Uterus (tissue), 4 donors: ENCODE data around the gene UBXN4. TPM values are rescaled to one million over a fixed set of nuclear protein-coding genes. Genes with fewer than 3 reads are reported as not detected.

Experiments
- DNase-seq, 2 donors: peaks; one replicate each; pipeline ENCODE4 v3.0.0-alpha.2; 2019 to 2020
- H3K27ac ChIP-seq, 2 donors: fragments of 200-600 bp; sonication (generic); 1 replicate in 1 of 2; 2 replicates in 1 of 2; pipeline ENCODE4 v1.5.1; 2016 to 2018
- H3K27me3 ChIP-seq, 2 donors: fragments of 200-600 bp; sonication (generic); one replicate each; pipeline ENCODE4 v1.5.1; 2018 to 2019; ENCODE audit warnings: control low read depth in 1 of 2
- H3K36me3 ChIP-seq, 2 donors: fragments of 200-600 bp; sonication (generic); one replicate each; pipeline ENCODE4 v1.5.1; 2019; ENCODE audit warnings: control low read depth in 1 of 2
- H3K4me1 ChIP-seq, 2 donors: fragments of 200-600 bp; sonication (generic); one replicate each; pipeline ENCODE4 v1.5.1; 2018 to 2019; ENCODE audit warnings: control low read depth in 1 of 2
- H3K4me3 ChIP-seq, 2 donors: fragments of 200-600 bp; sonication (generic); 1 replicate in 1 of 2; 2 replicates in 1 of 2; pipeline ENCODE4 v1.5.1; 2018 to 2019; ENCODE audit warnings: mild to moderate bottlenecking in 1 of 2
- H3K9me3 ChIP-seq, 2 donors: fragments of 200-600 bp; sonication (generic); one replicate each; pipeline ENCODE4 v1.5.1; 2019; ENCODE audit warnings: control low read depth in 1 of 2
- POLR2A ChIP-seq, 2 donors: fragments of 450-650 bp; IDR thresholded peaks; one replicate each; pipeline ENCODE4 v1.6.1; 2016; ENCODE audit warnings: antibody characterized with exemption in 2 of 2, mild to moderate bottlenecking in 1 of 2, moderate library complexity in 1 of 2
- intact Hi-C: fragments of 100-400 bp; cut with DNase I; formaldehyde crosslinking; loops from one replicate; pipeline ENCODE4 v1.15.1; 2023; ENCODE audit warnings: low total_unique reads
- small RNA-seq: library from RNA; depleted of rRNA; stranded (forward); fragments of <200 nt; gene quantifications from one replicate; pipeline ENCODE3, GENCODE V24; 2016
- total RNA-seq, 4 donors: library from RNA; depleted of rRNA in 3 of 4; stranded (reverse); fragments of >200 nt in 3 of 4; gene quantifications; one replicate each; pipeline versions ENCODE4 v1.1.0 to v1.2.4, GENCODE V29; 2014 to 2023
- TF ChIP-seq, protein P1 (sequence below), 4 experiments: fragments of 200-600 bp in 2 of 4; fragments of 450-650 bp in 2 of 4; sonication (generic) in 2 of 4; IDR thresholded peaks; one replicate each; pipeline ENCODE4 v1.5.1; 2016 to 2019; ENCODE audit warnings: antibody characterized with exemption in 4 of 4, mild to moderate bottlenecking in 2 of 4, moderate library complexity in 1 of 4
- donor health status: DM: yes; HTN: yes; CAD: no.

UBXN4 gene
- total RNA-seq, 4 donors from 2014 or later: 24.7 to 116 (median 71.4) TPM

GRCh38 chr2:135831180-135831812 is 89.6 kb downstream of the UBXN4 start:
- intact Hi-C loops: no loop called here

GRCh38 chr2:135832891-135833290 is 91.2 kb downstream of the UBXN4 start:
- no peak for DNase-seq
- Histone ChIP-seq H3K9me3 (no peaks in the 10 kb centered on the region), H3K27me3 (no peaks in the 10 kb centered on the region), H3K4me1 (no peaks in the 10 kb centered on the region), H3K27ac (no peak overlapping the region), H3K36me3 (no peaks in the 10 kb centered on the region), H3K4me3 (no peak overlapping the region)
- intact Hi-C loops: no loop called here
- TF ChIP-seq POLR2A (IDR thresholded peaks at IDR 0.05): no peak
- TF ChIP-seq, protein P1, sequence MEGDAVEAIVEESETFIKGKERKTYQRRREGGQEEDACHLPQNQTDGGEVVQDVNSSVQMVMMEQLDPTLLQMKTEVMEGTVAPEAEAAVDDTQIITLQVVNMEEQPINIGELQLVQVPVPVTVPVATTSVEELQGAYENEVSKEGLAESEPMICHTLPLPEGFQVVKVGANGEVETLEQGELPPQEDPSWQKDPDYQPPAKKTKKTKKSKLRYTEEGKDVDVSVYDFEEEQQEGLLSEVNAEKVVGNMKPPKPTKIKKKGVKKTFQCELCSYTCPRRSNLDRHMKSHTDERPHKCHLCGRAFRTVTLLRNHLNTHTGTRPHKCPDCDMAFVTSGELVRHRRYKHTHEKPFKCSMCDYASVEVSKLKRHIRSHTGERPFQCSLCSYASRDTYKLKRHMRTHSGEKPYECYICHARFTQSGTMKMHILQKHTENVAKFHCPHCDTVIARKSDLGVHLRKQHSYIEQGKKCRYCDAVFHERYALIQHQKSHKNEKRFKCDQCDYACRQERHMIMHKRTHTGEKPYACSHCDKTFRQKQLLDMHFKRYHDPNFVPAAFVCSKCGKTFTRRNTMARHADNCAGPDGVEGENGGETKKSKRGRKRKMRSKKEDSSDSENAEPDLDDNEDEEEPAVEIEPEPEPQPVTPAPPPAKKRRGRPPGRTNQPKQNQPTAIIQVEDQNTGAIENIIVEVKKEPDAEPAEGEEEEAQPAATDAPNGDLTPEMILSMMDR (IDR thresholded peaks at IDR 0.05): no peak

More at GRCh38 chr2:135831180-135831812, 89.6 kb downstream of the UBXN4 start:
- H3K27ac ChIP-seq: no peak overlapping the region
- DNase-seq: no peak
- H3K36me3 ChIP-seq: no peaks in the 10 kb centered on the region
- no peaks in the 10 kb centered on the region for H3K4me1 ChIP-seq
- no peaks in the 10 kb centered on the region for H3K27me3 ChIP-seq
- TF ChIP-seq, protein P1 (IDR thresholded peaks at IDR 0.05): no peak
- no peak for TF ChIP-seq POLR2A (IDR thresholded peaks at IDR 0.05)
- H3K9me3 ChIP-seq: no peaks in the 10 kb centered on the region
- H3K4me3 ChIP-seq: no peak overlapping the region

Small RNA genes within 50 kb of the gene (small RNA-seq; reads per million reads assigned to genes)
- gene RF00019: not detected

Other genes with a start within 250 kb of the UBXN4 start
- gene ZRANB3, start 210.6 kb upstream of the UBXN4 start, total RNA-seq: 10 to 100 TPM in 1 of 4 donors, 1 to 10 TPM in 3; 1.8 to 24.3 (median 5.5) TPM
- 10 to 100 TPM in 2 of 4 donors, 1 to 10 TPM in 1, under 1 TPM in 1; 0.59 to 41.8 (median 13.7) TPM for gene R3HDM1, start 210.4 kb upstream of the UBXN4 start, total RNA-seq
- gene LCT, start 95.3 kb downstream of the UBXN4 start, total RNA-seq: under 1 TPM in 1 of 4 donors, not detected in 3; 0.07 TPM
- gene MCM6, start 134.6 kb downstream of the UBXN4 start, total RNA-seq: 10 to 100 TPM in 2 of 4 donors, 1 to 10 TPM in 2; 2.3 to 37.4 (median 9.6) TPM
- gene DARS1, start 243.8 kb downstream of the UBXN4 start, total RNA-seq: 100 to 1,000 TPM in 1 of 4 donors, 10 to 100 TPM in 3; 27.1 to 127 (median 62.1) TPM